GM03348 (cell line): ENCODE results near the gene RB1.

ENCODE experiments used
- DNase-seq: peaks from one replicate; pipeline ENCODE4 v3.0.0; 2012; ENCODE audit warnings: low spot score

The RB1 gene

DNA sequence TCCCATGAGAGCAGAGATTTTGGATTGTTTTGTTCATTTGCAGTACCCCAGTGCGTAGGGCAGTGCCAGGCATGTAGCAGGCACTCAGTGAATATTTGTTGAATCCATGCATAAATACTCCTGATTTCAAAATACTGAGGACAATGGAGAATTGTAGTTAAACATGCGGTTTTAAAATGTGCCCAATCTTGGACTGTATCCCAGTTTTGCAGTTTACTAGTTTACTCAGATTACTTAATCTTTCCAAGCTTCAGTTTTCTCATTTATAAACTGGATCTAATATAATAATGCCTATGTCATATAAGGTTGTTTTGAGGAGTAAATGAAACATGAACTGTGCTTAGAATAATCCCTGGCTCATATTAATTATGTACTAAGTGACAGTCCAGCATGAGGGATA lies 190.3 kb downstream of the RB1 start:
- DNase-seq: no peak

DNA sequence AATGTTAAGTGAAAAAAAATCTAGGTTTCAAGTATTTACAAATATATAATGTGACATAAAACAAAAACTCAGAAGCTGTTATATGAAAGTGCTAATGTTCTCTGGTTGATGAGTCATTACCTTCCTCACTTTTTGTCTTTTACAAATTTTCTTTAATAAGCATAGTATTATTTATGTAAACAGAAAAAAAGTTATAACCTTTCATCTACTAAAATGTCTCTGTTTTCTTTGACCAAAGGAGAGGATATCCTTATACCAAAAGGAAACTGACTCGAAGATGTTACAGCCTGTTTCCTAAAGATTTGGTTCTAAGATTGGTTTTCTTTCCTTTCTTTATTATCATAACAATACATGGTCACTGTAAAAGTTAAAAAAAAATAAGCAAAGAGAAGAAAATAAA lies 191.3 kb downstream of the RB1 start:
- DNase-seq: no peak

DNA sequence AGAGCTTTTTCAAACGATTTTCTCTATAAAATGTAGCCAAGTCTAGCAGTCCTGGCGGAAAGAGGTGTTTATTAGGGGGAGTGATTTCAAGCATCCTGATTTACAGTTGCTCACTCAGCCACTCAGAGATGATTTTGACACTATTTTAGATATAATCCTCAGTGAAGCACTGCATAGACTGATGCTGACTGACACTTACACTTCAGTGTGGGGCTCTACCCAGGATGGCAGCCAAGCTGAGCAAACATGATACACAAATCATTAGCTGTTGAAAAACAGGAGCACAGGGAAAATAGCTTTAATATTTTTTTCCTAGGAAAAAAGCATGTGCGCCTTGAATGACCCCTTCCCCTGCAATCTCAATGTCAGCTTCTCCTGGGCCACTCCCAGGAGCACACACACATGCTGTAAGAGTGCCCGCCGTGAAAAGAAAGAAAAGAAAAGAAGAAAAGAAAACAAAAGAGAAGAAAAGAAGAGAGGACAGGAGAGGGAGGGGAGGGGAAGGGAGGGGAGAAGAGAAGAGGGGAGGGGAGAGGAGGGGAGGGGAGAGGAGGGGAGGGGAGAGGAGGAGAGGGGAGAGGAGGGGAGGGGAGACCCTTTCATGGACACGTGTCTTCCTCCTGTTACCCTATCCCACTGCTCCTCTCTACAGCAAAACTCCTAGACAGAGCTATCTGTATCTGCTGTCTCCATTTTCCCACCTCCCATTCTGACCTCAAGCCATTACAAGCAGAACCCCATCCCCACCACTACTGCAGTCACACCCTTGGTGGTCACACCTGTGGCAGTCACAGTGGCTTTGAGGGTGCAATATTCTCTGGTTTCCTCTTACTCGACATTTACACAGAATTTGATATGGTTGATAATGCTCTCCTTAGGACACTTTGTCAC lies 193.0 kb downstream of the RB1 start:
- no peak for DNase-seq

GRCh38 chr13:48497669-48498068 lies 194.1 kb downstream of the RB1 start:
- DNase-seq: no peak

- DNase-seq: peak; percentile 85
Observed at GRCh38 chr13:48500652-48501197, 197.2 kb downstream of the RB1 start.

DNA sequence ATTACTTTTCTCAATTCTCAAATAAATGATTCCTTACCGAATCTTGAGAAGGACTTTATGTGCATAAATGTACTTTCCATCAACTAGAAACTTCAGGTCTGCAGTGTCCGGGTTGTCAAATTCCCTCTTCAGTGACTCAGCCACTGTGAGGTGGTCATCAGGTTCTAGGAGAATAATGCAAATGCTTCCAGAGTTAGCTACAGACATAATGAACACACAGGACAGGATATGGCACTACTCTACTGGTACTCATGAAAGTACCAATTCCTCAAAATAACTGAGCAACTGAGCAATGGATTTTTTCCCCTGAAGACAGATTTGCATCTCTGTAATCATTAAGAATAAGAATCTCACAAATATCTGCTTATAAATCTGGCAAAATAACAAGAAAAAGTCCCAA lies 198.2 kb downstream of the RB1 start:
- DNase-seq: no peak

GRCh38 chr13:48502601-48503319 lies 199.2 kb downstream of the RB1 start:
- DNase-seq: no peak

GRCh38 chr13:48504606-48505005 lies 201.1 kb downstream of the RB1 start:
- DNase-seq: no peak

DNA sequence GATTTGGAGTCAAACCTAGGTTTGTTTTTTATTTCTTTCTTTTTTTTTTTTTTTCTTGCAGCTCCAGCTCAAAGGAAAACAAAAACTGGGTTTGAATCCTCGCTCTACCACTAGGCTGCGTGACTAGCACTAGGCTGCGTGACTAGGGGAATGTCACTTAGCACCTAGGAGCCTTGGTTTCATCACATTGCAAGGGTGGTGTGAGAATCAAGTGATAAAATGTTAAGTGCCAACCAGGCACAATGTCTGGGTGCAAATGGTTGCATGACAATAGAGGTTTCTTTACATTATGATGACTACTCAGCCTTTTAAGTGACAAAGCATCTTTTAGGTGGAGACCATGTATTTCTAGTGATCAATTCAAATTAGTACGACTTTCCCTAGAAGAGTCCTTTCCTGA lies 201.5 kb downstream of the RB1 start:
- DNase-seq: no peak

DNA sequence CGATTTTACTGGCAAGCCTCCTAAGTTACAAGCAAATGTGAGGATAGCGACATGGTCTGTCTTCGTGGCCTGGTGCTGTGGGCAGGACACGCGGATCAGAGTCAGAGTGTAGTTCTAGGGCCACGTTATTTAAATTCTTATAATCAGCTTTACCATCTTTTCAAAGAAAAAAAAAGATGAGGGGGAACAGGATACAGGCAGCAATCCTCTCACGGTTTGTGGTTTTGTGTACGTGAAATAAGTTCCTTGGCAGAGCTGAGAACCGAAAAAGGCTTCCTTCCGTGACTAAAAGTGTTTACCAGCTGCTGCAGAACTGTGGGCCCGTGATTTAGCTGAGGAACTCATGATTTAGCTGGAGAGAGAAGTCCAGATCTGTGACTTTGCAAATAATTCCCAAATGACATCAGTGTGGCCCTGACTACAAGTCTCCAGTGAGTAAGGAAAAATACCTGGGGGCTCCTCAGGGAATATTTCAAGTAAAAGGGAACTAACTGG lies 202.1 kb downstream of the RB1 start:
- DNase-seq: peak; percentile 14

DNA sequence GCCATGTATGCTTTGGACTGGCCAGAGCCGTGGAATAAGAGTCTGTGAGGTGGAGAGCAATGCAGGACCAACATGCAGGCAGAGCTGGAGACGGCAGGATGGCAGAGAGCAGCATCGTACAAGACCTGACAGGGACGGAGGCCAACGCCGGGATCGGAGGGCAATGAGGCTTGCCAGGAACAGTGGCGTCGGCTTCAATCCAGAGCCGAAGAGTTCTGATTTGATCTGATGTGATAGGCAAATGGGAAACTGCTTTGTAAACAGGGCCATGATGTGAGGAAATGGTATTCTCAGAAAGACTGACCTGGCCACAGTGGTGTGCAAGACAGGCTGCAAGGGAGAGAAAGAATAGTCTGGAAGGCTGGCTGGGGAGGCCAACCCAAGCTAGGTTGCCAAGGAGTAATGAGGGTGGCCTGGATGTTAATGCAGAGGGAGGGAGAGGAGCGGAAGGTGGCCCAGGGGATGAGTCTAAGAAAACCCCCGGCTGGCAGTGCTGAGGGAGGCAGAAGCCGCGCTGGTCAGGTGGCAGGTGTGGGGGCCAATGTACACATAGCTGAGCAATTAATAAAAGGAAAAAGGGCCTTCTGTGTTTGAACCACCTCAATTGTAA lies 202.6 kb downstream of the RB1 start:
- no peak for DNase-seq

- DNase-seq: no peak
Observed at GRCh38 chr13:48507021-48507420, 203.5 kb downstream of the RB1 start.

GRCh38 chr13:48508011-48508410 lies 204.5 kb downstream of the RB1 start:
- no peak for DNase-seq

DNA sequence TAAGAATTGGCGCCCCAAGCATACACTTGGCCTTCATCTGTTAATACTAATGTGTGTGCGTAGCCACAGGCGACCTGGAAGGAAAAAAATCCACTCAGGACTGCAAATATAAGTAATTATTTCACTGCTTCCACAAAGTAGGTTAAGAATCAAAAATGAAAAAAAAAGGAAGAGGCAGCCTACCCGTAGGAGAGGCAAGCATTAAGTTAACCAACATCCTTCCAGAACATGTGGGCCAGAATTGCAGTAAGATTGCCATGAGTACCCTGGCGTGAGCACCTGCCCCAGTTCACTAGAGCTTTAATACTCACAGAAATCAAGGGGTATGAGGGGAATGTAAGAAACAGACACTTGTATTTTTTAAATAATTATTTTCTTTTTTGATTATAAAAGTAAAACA lies 207.1 kb downstream of the RB1 start:
- DNase-seq: no peak

DNA sequence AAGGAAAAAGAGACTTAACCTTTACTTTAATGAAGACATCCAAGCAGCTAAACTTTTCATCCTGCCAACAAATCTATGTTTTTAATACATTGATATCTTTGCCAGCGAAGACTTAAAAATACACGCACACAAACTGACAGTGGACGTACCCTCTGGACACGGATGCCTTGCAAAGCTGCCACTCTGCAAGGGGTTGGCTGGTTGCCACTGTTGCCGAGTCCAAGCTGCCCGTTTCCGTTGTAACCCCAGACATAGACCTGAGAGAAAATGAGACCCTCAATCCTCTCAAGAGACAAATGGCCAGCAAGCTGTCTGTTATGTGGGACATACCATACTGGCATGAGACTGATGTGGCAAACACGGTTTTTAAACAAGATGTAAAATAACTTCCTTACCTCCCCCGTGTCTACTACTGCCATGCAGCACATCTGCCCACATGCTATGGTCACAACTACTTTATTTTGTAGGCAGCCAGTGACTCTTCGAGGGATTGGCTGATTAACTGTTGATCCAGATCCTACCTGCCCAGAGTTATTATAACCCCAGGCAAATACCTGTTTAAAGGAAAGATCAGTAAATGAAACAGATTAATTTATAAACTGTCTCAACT lies 208.2 kb downstream of the RB1 start:
- DNase-seq: no peak

DNA sequence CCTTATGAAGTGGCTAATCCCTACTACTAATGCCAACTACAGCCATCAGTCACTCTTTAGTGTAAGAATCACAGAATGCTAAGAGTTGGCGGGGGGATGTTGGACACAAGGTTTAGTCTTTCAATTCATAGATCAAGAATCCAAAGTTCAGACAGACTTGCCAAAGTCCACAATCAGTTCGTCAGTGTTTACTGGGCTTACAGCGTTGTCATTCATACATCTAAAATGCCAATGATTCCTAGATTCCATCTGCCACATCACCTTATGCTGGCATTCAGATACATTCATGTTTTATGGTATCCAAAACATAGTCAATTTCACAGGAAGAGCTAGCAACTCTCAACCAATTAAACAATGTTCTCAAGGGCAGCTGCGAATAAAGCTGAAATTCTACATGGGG lies 211.2 kb downstream of the RB1 start:
- DNase-seq: no peak

DNA sequence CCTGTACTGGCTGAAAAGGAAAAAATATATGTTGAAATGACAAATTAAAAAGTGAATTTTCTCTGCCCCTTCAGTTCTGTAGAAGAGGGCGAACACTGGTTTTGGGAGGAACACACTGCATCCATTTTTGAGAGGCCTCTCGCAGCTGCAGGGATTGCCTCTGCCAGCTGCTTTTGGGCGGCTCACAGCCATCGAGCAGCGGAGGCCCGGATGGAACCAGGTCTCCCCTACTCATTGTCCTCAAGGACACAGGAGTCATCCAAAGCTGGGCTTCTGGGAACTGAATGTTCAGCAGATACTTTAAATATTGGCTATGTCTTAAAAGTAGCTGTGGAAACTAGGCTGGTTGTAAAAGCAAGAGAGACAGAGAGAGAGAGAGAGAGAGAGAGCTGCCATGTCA lies 212.2 kb downstream of the RB1 start:
- no peak for DNase-seq

GRCh38 chr13:48518083-48518482 lies 214.5 kb downstream of the RB1 start:
- no peak for DNase-seq

DNA sequence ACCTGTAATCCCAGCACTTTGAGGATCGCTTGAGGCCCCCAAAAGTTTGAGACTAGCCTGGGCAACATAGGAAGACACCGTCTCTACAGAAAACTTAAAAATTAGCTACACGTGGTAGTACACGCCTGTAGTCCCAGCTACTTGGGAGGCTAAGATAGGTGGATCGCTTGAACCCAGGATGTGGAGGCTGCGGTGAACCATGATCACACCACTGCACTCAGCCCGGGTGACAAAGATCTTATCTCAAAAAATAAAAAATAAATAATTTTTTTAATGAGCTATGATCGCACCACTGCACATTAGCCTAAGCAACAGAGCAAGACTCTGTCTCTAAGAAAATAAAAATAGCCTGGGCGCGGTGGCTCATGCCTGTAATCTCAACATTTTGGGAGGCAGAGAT lies 222.7 kb downstream of the RB1 start:
- DNase-seq: no peak

- DNase-seq: no peak
Observed at GRCh38 chr13:48527955-48528354, 224.4 kb downstream of the RB1 start.

DNA sequence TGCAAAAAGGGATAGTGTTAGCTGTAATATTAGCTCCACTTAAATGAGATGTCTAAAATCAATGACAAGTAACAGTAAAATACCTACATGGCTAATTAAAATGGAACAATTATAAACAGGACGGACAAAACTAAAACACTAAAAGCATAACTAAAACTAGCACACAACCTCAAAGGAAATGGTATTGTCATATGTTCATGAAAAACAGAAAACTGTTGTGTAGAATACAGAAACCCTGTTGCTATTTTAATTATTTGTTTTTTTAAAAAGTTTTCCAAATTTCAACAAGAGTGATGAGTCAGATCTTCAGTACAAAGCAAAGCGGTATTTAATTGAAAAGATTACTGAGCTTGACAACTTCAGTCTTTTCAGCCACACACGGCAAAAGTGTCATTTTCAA lies 225.2 kb downstream of the RB1 start:
- no peak for DNase-seq

GRCh38 chr13:48530833-48531232 lies 227.3 kb downstream of the RB1 start:
- DNase-seq: no peak
